Smooth muscle cell (in vitro differentiated cells): ENCODE measurements around the gene MVB12B. TPM values are rescaled to one million over a fixed set of nuclear protein-coding genes. Genes with fewer than 3 reads are reported as not detected.
A peak's percentile ranks its signal among the peaks of the same experiment; 100 is the strongest.

Experiments
- DNase-seq: peaks from one replicate; lab custom pipeline; 2025; ENCODE audit not compliant: unreplicated experiment; lab: John Stamatoyannopoulos, UW
- H2AFZ ChIP-seq: fragments of 200-600 bp; sonication (generic); 2 replicates; pipeline ENCODE4 v1.6.0; 2016; ENCODE audit warnings: antibody characterized with exemption, low read depth, mild to moderate bottlenecking
- H3F3A ChIP-seq: fragments of 200-600 bp; sonication (generic); 2 replicates; pipeline ENCODE4 v1.6.0; 2017; ENCODE audit warnings: antibody characterized with exemption, low read depth
- H3K27ac ChIP-seq: fragments of 200-600 bp; sonication (generic); 2 replicates; pipeline ENCODE4 v1.5.1; 2016; ENCODE audit warnings: low read depth, mild to moderate bottlenecking
- H3K27me3 ChIP-seq: fragments of 200-600 bp; sonication (generic); 2 replicates; pipeline ENCODE4 v1.6.1; 2016; ENCODE audit warnings: low read depth, mild to moderate bottlenecking
- H3K36me3 ChIP-seq: fragments of 200-600 bp; sonication (generic); 2 replicates; pipeline ENCODE4 v1.5.1; 2016; ENCODE audit warnings: low read depth
- H3K4me1 ChIP-seq: fragments of 200-600 bp; sonication (generic); 2 replicates; pipeline ENCODE4 v1.5.1; 2016; ENCODE audit warnings: low read depth
- H3K4me2 ChIP-seq: fragments of 200-600 bp; sonication (generic); 2 replicates; pipeline ENCODE4 v1.6.0; 2016; ENCODE audit warnings: mild to moderate bottlenecking
- H3K4me3 ChIP-seq: fragments of 200-600 bp; sonication (generic); 2 replicates; pipeline ENCODE4 v1.5.1; 2016; ENCODE audit warnings: mild to moderate bottlenecking
- H3K79me2 ChIP-seq: fragments of 200-600 bp; sonication (generic); 2 replicates; pipeline ENCODE4 v1.6.0; 2016; ENCODE audit warnings: low read depth, mild to moderate bottlenecking
- H3K9ac ChIP-seq: fragments of 200-600 bp; sonication (generic); 2 replicates; pipeline ENCODE4 v1.6.0; 2016; ENCODE audit warnings: low read depth
- H3K9me3 ChIP-seq: fragments of 200-600 bp; sonication (generic); replicated peaks from 2 replicates; pipeline ENCODE4 v1.5.1; 2016; ENCODE audit warnings: low read depth
- H4K20me1 ChIP-seq: fragments of 200-600 bp; sonication (generic); 2 replicates; pipeline ENCODE4 v1.6.0; 2016; ENCODE audit warnings: low read depth
- CTCF ChIP-seq: fragments of 200-600 bp; sonication (generic); IDR thresholded peaks from 2 replicates; pipeline ENCODE4 v1.5.1; 2017; ENCODE audit warnings: borderline replicate concordance, mild to moderate bottlenecking, antibody characterized with exemption; ENCODE audit not compliant: insufficient read depth, poor library complexity, severe bottlenecking
- WGBS: methylation state at CpG from one replicate; pipeline ENCODE4 v1.1.7; 2016; ENCODE audit warnings: low lambda C conversion rate; 5-methylcytosine and 5-hydroxymethylcytosine counted together
- polyA plus RNA-seq: library from polyadenylated mRNA; unstranded; fragments of >200 nt; fragmentation: Nextera tagmentation; extraction: Ambion mirVana; gene quantifications from 2 replicates; pipeline ENCODE4 v1.2.1, GENCODE V29; 2016
- total RNA-seq: library from RNA; depleted of rRNA; stranded (reverse); fragments of >200 nt; gene quantifications from 2 replicates; pipeline ENCODE4 v1.2.3, GENCODE V29; 2014

Gene MVB12B
- total and polyA plus RNA-seq, 2 experiments from 2014 or later = 4.3 to 5.4 TPM

- no peak overlapping the region for H3K4me3 ChIP-seq
These were observed 151.8 kb downstream of the MVB12B start for GRCh38 chr9:126478216-126478981.

GRCh38 chr9:126479515-126479914 is 152.9 kb downstream of the MVB12B start:
- Histone ChIP-seq H3K9ac (no peak overlapping the region), H2AFZ (no peak overlapping the region), H3F3A (no peaks in the 10 kb centered on the region), H3K27me3 (no peaks in the 10 kb centered on the region), H4K20me1 (no peaks in the 10 kb centered on the region), H3K79me2 (no peaks in the 10 kb centered on the region), H3K36me3 (no peaks in the 10 kb centered on the region), H3K9me3 (no peaks in the 10 kb centered on the region), H3K4me2 (no peak overlapping the region), H3K4me1 (peaks cover 11% of the 10 kb centered on the region), H3K4me3 (no peak overlapping the region), H3K27ac (no peak overlapping the region)
- 98% methylated on average over 12 of the region's 12 CpGs for WGBS
- no peak for TF ChIP-seq CTCF
- no peak for DNase-seq

More at GRCh38 chr9:126478216-126478981, 151.8 kb downstream of the MVB12B start:
- no peak overlapping the region for H3K4me2 ChIP-seq
- H2AFZ ChIP-seq = no peak overlapping the region
- no peaks in the 10 kb centered on the region for H3K9me3 ChIP-seq
- no peak for DNase-seq
- no peak overlapping the region for H3K9ac ChIP-seq
- peaks cover 17% of the 10 kb centered on the region for H3K4me1 ChIP-seq
- 95% methylated on average over 8 of the region's 8 CpGs for WGBS
- H3K79me2 ChIP-seq = no peaks in the 10 kb centered on the region
- no peak for TF ChIP-seq CTCF
- no peaks in the 10 kb centered on the region for H3K27me3 ChIP-seq
- H3K27ac ChIP-seq = no peak overlapping the region
- no peaks in the 10 kb centered on the region for H3F3A ChIP-seq
- H3K36me3 ChIP-seq = no peaks in the 10 kb centered on the region
- H4K20me1 ChIP-seq = no peaks in the 10 kb centered on the region

- no peak for DNase-seq
- Histone ChIP-seq H3K4me3 (no peak overlapping the region), H3K27ac (no peak overlapping the region), H2AFZ (no peak overlapping the region), H3K4me1 (peaks cover 9% of the 10 kb centered on the region), H3K36me3 (no peaks in the 10 kb centered on the region), H3F3A (no peaks in the 10 kb centered on the region), H3K79me2 (no peaks in the 10 kb centered on the region), H3K27me3 (no peaks in the 10 kb centered on the region), H3K9me3 (no peaks in the 10 kb centered on the region), H3K4me2 (no peak overlapping the region), H4K20me1 (no peaks in the 10 kb centered on the region), H3K9ac (no peak overlapping the region)
- no peak for TF ChIP-seq CTCF
- WGBS = 86% methylated on average over 6 of the region's 6 CpGs
These were observed 154.2 kb downstream of the MVB12B start for GRCh38 chr9:126480813-126481212.

GRCh38 chr9:126481862-126482261 is 155.2 kb downstream of the MVB12B start:
- WGBS = 94% methylated on average over 13 of the region's 13 CpGs
- H3K4me3 ChIP-seq = peak overlapping the region; percentile 24
- peak overlapping the region; percentile 74 for H3K4me2 ChIP-seq
- H3K36me3 ChIP-seq = no peaks in the 10 kb centered on the region
- H3K27me3 ChIP-seq = no peaks in the 10 kb centered on the region
- no peaks in the 10 kb centered on the region for H3F3A ChIP-seq
- no peaks in the 10 kb centered on the region for H3K79me2 ChIP-seq
- H2AFZ ChIP-seq = no peak overlapping the region
- H3K4me1 ChIP-seq = peaks cover 9% of the 10 kb centered on the region
- no peak for TF ChIP-seq CTCF
- no peak overlapping the region for H3K27ac ChIP-seq
- DNase-seq = no peak
- H4K20me1 ChIP-seq = no peaks in the 10 kb centered on the region
- no peak overlapping the region for H3K9ac ChIP-seq
- H3K9me3 ChIP-seq = no peaks in the 10 kb centered on the region
